Measurements from ENCODE around the gene KIF2A. TPM values are rescaled to one million over a fixed set of nuclear protein-coding genes. Genes with fewer than 3 reads are reported as not detected.

KIF2A gene
- total RNA-seq, 4 donors from 2014 or later = 23.3 to 28.6 (median 25.0) TPM

DNA sequence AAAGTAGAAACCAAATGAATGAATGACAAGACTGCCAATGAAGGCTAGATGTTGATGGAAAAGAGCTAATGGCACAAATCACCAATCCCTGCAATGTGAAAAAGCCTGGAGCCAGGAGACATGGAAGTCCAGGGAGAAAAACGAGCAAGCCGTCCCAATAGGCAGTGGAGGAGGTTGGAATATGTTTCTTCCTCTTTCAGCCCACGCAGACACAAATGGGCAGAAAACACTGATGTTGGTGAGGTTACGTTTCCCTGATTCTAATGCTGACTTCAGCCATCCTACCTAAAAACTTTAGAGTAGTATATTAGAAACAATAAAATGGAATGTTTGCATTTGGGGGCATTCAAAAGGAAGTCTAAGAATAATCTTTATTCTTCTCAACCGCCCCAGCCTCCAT is 23.9 kb upstream of the KIF2A start:
- Histone ChIP-seq H3K27ac (no peak overlapping the region), H3K4me3 (no peak overlapping the region), H3K4me1 (no peaks in the 10 kb centered on the region), H3K36me3 (no peaks in the 10 kb centered on the region), H3K27me3 (no peaks in the 10 kb centered on the region), H3K9me3 (no peaks in the 10 kb centered on the region)
- TF ChIP-seq, protein P1, sequence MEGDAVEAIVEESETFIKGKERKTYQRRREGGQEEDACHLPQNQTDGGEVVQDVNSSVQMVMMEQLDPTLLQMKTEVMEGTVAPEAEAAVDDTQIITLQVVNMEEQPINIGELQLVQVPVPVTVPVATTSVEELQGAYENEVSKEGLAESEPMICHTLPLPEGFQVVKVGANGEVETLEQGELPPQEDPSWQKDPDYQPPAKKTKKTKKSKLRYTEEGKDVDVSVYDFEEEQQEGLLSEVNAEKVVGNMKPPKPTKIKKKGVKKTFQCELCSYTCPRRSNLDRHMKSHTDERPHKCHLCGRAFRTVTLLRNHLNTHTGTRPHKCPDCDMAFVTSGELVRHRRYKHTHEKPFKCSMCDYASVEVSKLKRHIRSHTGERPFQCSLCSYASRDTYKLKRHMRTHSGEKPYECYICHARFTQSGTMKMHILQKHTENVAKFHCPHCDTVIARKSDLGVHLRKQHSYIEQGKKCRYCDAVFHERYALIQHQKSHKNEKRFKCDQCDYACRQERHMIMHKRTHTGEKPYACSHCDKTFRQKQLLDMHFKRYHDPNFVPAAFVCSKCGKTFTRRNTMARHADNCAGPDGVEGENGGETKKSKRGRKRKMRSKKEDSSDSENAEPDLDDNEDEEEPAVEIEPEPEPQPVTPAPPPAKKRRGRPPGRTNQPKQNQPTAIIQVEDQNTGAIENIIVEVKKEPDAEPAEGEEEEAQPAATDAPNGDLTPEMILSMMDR (IDR thresholded peaks at IDR 0.05) = no peak
- TF ChIP-seq EP300 (IDR thresholded peaks at IDR 0.05) (no peak), POLR2A (IDR thresholded peaks at IDR 0.05) (no peak), POLR2AphosphoS5 (IDR thresholded peaks at IDR 0.05) (no peak)
- no peak for DNase-seq (ENCODE audit: low spot score in 2 of 2)
- 72% methylated on average over 5 of the region's 5 CpGs for WGBS

DNA sequence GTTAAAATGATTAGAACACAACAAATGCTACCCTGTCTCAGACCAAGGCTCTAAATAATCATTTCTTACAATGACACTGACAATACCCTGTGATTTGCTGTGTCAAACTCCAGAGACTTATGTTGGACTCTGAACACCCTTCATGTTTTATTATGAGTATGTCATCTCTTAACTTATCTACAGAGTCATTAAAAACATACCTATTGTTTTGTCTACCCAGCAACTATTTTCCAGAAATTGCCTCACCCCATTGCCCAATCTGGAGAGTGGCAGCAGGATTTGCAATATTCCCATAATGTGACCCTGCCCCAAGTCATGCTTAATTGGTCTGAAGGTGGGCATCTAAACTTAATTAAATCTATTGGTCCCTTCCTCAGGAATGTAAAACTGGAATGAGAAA is 23.0 kb upstream of the KIF2A start:
- TF ChIP-seq, protein P1 (IDR thresholded peaks at IDR 0.05) = no peak
- no peak for TF ChIP-seq POLR2A (IDR thresholded peaks at IDR 0.05)
- no peak for TF ChIP-seq POLR2AphosphoS5 (IDR thresholded peaks at IDR 0.05)

DNA sequence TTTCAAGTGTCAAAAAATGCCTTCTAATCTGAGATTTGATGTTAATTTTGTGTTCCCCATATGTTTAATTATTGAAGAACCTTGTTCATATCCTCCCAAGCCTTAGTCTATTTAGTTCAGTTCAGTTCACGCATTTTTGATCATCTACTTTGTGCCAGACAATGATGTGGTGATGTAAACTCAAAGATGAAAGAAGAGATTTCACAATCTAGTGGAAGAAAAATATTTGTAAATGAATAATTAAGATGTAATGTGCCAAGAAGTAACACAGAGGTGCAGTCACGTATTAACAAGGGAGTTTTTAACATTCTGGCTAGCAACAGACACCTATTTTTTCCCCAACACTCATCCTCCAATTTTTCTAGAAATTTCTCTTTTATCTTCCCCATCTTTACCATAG is 22.1 kb upstream of the KIF2A start:
- no peak for TF ChIP-seq POLR2AphosphoS5 (IDR thresholded peaks at IDR 0.05)
- no peak for TF ChIP-seq POLR2A (IDR thresholded peaks at IDR 0.05)
- no peak for TF ChIP-seq EP300 (IDR thresholded peaks at IDR 0.05)
- TF ChIP-seq, protein P1 (IDR thresholded peaks at IDR 0.05) = no peak
- DNase-seq (ENCODE audit: low spot score in 2 of 2) = no peak
- Histone ChIP-seq H3K27ac (no peak overlapping the region), H3K9me3 (no peaks in the 10 kb centered on the region), H3K27me3 (no peaks in the 10 kb centered on the region), H3K4me1 (no peaks in the 10 kb centered on the region), H3K36me3 (no peaks in the 10 kb centered on the region), H3K4me3 (no peak overlapping the region)
- 36% methylated on average over 2 of the region's 2 CpGs for WGBS

More for the DNA sequence above, 23.0 kb upstream of the KIF2A start:
- no peak overlapping the region for H3K4me3 ChIP-seq
- DNase-seq (ENCODE audit: low spot score in 2 of 2) = no peak
- no peaks in the 10 kb centered on the region for H3K36me3 ChIP-seq
- no peaks in the 10 kb centered on the region for H3K9me3 ChIP-seq
- H3K27ac ChIP-seq = no peak overlapping the region
- no peaks in the 10 kb centered on the region for H3K4me1 ChIP-seq
- H3K27me3 ChIP-seq = no peaks in the 10 kb centered on the region

DNA sequence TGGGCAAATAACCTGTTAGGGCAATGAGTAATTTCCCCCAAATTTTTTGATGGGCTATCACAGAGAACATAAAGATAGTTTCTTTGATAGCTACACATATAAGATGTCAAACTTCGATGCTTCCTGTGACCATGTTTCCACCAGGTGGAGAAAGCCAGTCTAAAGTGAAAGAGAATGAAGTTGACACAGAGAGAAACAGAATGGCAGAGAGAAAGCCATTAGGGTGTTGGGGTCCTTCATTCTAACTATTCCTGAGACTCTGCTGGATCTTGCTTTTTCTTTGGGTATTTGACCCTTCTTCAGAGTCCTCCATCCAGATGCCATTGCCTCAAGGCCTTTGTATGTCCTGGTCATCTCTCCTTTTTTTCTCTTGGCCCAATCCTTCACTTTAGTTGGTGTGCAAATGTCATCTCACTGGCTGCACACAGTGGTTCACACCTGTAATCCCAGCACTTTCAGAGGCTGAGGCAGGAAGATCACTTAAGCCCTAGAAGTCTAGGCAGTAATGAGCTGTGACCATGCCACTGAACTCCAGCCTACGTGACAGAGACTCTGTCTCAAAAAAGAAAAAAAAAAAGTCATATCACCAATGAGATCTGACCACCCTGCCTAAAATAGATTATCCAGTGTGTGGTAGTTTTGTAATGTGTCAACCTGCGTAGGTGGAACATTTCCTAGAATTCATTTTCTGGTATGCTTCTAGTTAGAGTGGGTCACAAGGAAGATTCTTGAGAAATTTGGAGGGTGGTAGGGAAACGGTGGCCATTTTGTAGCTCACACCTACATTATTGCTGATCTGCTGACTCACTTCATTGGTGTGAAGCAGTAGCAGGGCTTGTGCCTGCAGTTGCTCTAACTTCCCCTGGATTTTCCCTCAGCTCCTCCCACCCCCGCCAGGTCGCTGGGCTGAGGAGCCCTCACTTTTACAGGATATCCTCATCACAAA is 20.8 kb upstream of the KIF2A start:
- 82% methylated on average over 6 of the region's 6 CpGs for WGBS
- H3K27ac ChIP-seq = no peak overlapping the region
- H3K4me3 ChIP-seq = no peak overlapping the region
- H3K4me1 ChIP-seq = no peaks in the 10 kb centered on the region
- no peaks in the 10 kb centered on the region for H3K9me3 ChIP-seq
- TF ChIP-seq, protein P1 (IDR thresholded peaks at IDR 0.05) = no peak
- TF ChIP-seq POLR2A (IDR thresholded peaks at IDR 0.05) = no peak
- no peak for TF ChIP-seq EP300 (IDR thresholded peaks at IDR 0.05)
- no peak for TF ChIP-seq POLR2AphosphoS5 (IDR thresholded peaks at IDR 0.05)
- no peaks in the 10 kb centered on the region for H3K27me3 ChIP-seq
- no peaks in the 10 kb centered on the region for H3K36me3 ChIP-seq
- no peak for DNase-seq (ENCODE audit: low spot score in 2 of 2)

DNA sequence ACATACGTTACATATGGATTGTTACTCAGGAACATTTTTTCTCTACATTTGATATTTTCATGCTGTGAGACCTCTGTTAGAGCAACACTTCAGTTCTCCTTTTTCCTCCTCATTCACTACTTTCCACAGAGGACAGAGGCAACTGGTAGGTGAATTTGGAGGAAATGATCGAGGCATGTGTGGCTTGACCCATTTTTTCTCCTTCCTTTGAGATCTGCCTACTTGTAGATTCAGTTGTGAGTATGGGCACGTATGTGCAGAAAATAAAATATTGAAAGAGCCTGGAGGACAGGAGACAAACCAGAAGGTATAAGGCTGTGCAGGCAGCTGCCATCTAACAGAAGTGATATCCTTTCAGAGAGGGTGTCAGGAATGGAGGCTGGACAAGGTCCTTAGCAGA is 19.2 kb upstream of the KIF2A start:
- no peaks in the 10 kb centered on the region for H3K9me3 ChIP-seq
- H3K36me3 ChIP-seq = no peaks in the 10 kb centered on the region
- DNase-seq (ENCODE audit: low spot score in 2 of 2) = no peak
- H3K4me1 ChIP-seq = no peaks in the 10 kb centered on the region
- no peak for TF ChIP-seq POLR2AphosphoS5 (IDR thresholded peaks at IDR 0.05)
- no peak for TF ChIP-seq EP300 (IDR thresholded peaks at IDR 0.05)
- no peak for TF ChIP-seq POLR2A (IDR thresholded peaks at IDR 0.05)
- TF ChIP-seq, protein P1 (IDR thresholded peaks at IDR 0.05) = no peak
- 81% methylated on average over 3 of the region's 3 CpGs for WGBS
- H3K27me3 ChIP-seq = no peaks in the 10 kb centered on the region
- H3K4me3 ChIP-seq = no peak overlapping the region
- no peak overlapping the region for H3K27ac ChIP-seq
